D341Med (cell line): Measurements from ENCODE around the gene C12orf56.
"Not testable (repeated sequence)": the region's sequence is repeated elsewhere in the genome, so short reads cannot be mapped to it uniquely, and the experiment has no call there.

Experiments used
- DNase-seq: peaks from one replicate; pipeline ENCODE4 v3.0.0; 2012; ENCODE audit warnings: low spot score

The C12orf56 gene

GRCh38 chr12:64304571-64304970, 86.0 kb downstream of the C12orf56 start:
- DNase-seq = no peak

GRCh38 chr12:64299628-64300027, 90.9 kb downstream of the C12orf56 start:
- DNase-seq = no peak

GRCh38 chr12:64296301-64296700, 94.3 kb downstream of the C12orf56 start:
- DNase-seq = no peak

- no peak for DNase-seq
Measured at GRCh38 chr12:64293654-64294364, 96.7 kb downstream of the C12orf56 start.

GRCh38 chr12:64293174-64293573, 97.4 kb downstream of the C12orf56 start:
- DNase-seq = not testable (repeated sequence)

GRCh38 chr12:64286521-64286920, 104.0 kb downstream of the C12orf56 start:
- no peak for DNase-seq

GRCh38 chr12:64284256-64284655, 106.3 kb downstream of the C12orf56 start:
- no peak for DNase-seq

- DNase-seq = no peak
Measured at GRCh38 chr12:64278421-64278820, 112.1 kb downstream of the C12orf56 start.

- DNase-seq = peak; percentile 59
Measured at GRCh38 chr12:64273527-64274403, 116.8 kb downstream of the C12orf56 start.

- DNase-seq = no peak
Measured at GRCh38 chr12:64270411-64270810, 120.1 kb downstream of the C12orf56 start.

GRCh38 chr12:64269161-64269560, 121.4 kb downstream of the C12orf56 start:
- no peak for DNase-seq

- DNase-seq = no peak
Measured at GRCh38 chr12:64268409-64268808, 122.1 kb downstream of the C12orf56 start.

- no peak for DNase-seq
Measured at GRCh38 chr12:64265839-64266238, 124.7 kb downstream of the C12orf56 start.

- no peak for DNase-seq
Measured at GRCh38 chr12:64261813-64262212, 128.7 kb downstream of the C12orf56 start.

- no peak for DNase-seq
Measured at GRCh38 chr12:64258576-64258975, 132.0 kb downstream of the C12orf56 start.

- no peak for DNase-seq
Measured at GRCh38 chr12:64256166-64256800, 134.3 kb downstream of the C12orf56 start.

- no peak for DNase-seq
Measured at GRCh38 chr12:64255249-64255648, 135.3 kb downstream of the C12orf56 start.

GRCh38 chr12:64253356-64253755, 137.2 kb downstream of the C12orf56 start:
- no peak for DNase-seq

- no peak for DNase-seq
Measured at GRCh38 chr12:64252681-64253080, 137.9 kb downstream of the C12orf56 start.

GRCh38 chr12:64243809-64244208, 146.7 kb downstream of the C12orf56 start:
- DNase-seq = no peak

- no peak for DNase-seq
Measured at GRCh38 chr12:64240781-64241180, 149.8 kb downstream of the C12orf56 start.

GRCh38 chr12:64237382-64237781, 153.2 kb downstream of the C12orf56 start:
- no peak for DNase-seq

- DNase-seq = no peak
Measured at GRCh38 chr12:64236549-64236948, 154.0 kb downstream of the C12orf56 start.
